Activated naive CD4-positive, alpha-beta T cell (primary cell): Measurements from ENCODE around the gene KCNJ8.
"Not testable (repeated sequence)": the region's sequence is repeated elsewhere in the genome, so short reads cannot be mapped to it uniquely, and the experiment has no call there.

Source experiments
- DNase-seq, 4 experiments: peaks; one replicate each; lab custom pipeline; 2025; lab: John Stamatoyannopoulos, UW

Gene KCNJ8

GRCh38 chr12:21774358-21775132 lies at the start of gene KCNJ8:
Gene KCNJ8, minus strand, starts transcription at chr12:21774706. Its CDS starts 1,090 bp downstream, at chr12:21773616.
- no peak for DNase-seq

GRCh38 chr12:21823581-21823980 lies 49.1 kb upstream of the KCNJ8 start:
- DNase-seq, result no peak

GRCh38 chr12:21819678-21820077 lies 45.2 kb upstream of the KCNJ8 start:
- no peak for DNase-seq

- no peak for DNase-seq
Observed at GRCh38 chr12:21819236-21819635, 44.7 kb upstream of the KCNJ8 start.

- DNase-seq, result no peak
Observed at GRCh38 chr12:21818627-21819026, 44.1 kb upstream of the KCNJ8 start.

GRCh38 chr12:21815306-21816062 lies 41.0 kb upstream of the KCNJ8 start:
- no peak for DNase-seq

- no peak for DNase-seq
Observed at GRCh38 chr12:21814814-21815213, 40.3 kb upstream of the KCNJ8 start.

GRCh38 chr12:21814327-21814726 lies 39.8 kb upstream of the KCNJ8 start:
- DNase-seq, result no peak

- no peak for DNase-seq
Observed at GRCh38 chr12:21813751-21814150, 39.2 kb upstream of the KCNJ8 start.

GRCh38 chr12:21813125-21813524 lies 38.6 kb upstream of the KCNJ8 start:
- no peak for DNase-seq

- DNase-seq, result not testable (repeated sequence)
Observed at GRCh38 chr12:21812340-21812739, 37.8 kb upstream of the KCNJ8 start.

- no peak for DNase-seq
Observed at GRCh38 chr12:21809100-21809499, 34.6 kb upstream of the KCNJ8 start.

- DNase-seq, result no peak
Observed at GRCh38 chr12:21806255-21806654, 31.7 kb upstream of the KCNJ8 start.

GRCh38 chr12:21801522-21802288 lies 27.2 kb upstream of the KCNJ8 start:
- DNase-seq, result no peak

- DNase-seq, result no peak
Observed at GRCh38 chr12:21800011-21800410, 25.5 kb upstream of the KCNJ8 start.

GRCh38 chr12:21797539-21797938 lies 23.0 kb upstream of the KCNJ8 start:
- no peak for DNase-seq

- DNase-seq, result no peak
Observed at GRCh38 chr12:21795648-21796328, 21.3 kb upstream of the KCNJ8 start.

GRCh38 chr12:21794807-21795595 lies 20.5 kb upstream of the KCNJ8 start:
- DNase-seq, result not testable (repeated sequence)

- DNase-seq, result not testable (repeated sequence)
Observed at GRCh38 chr12:21789687-21790086, 15.2 kb upstream of the KCNJ8 start.

- DNase-seq, result no peak
Observed at GRCh38 chr12:21788089-21788983, 13.8 kb upstream of the KCNJ8 start.
